Smooth muscle cell (in vitro differentiated cells): ENCODE data around the gene CLEC1A. TPM values are rescaled to one million over a fixed set of nuclear protein-coding genes. Genes with fewer than 3 reads are reported as not detected.

Experiments
- DNase-seq: peaks from one replicate; lab custom pipeline; 2025; ENCODE audit not compliant: unreplicated experiment; lab: John Stamatoyannopoulos, UW
- H2AFZ ChIP-seq: fragments of 200-600 bp; sonication (generic); 2 replicates; pipeline ENCODE4 v1.6.0; 2016; ENCODE audit warnings: antibody characterized with exemption, low read depth, mild to moderate bottlenecking
- H3F3A ChIP-seq: fragments of 200-600 bp; sonication (generic); 2 replicates; pipeline ENCODE4 v1.6.0; 2017; ENCODE audit warnings: antibody characterized with exemption, low read depth
- H3K27ac ChIP-seq: fragments of 200-600 bp; sonication (generic); 2 replicates; pipeline ENCODE4 v1.5.1; 2016; ENCODE audit warnings: low read depth, mild to moderate bottlenecking
- H3K27me3 ChIP-seq: fragments of 200-600 bp; sonication (generic); 2 replicates; pipeline ENCODE4 v1.6.1; 2016; ENCODE audit warnings: low read depth, mild to moderate bottlenecking
- H3K36me3 ChIP-seq: fragments of 200-600 bp; sonication (generic); 2 replicates; pipeline ENCODE4 v1.5.1; 2016; ENCODE audit warnings: low read depth
- H3K4me1 ChIP-seq: fragments of 200-600 bp; sonication (generic); 2 replicates; pipeline ENCODE4 v1.5.1; 2016; ENCODE audit warnings: low read depth
- H3K4me2 ChIP-seq: fragments of 200-600 bp; sonication (generic); 2 replicates; pipeline ENCODE4 v1.6.0; 2016; ENCODE audit warnings: mild to moderate bottlenecking
- H3K4me3 ChIP-seq: fragments of 200-600 bp; sonication (generic); 2 replicates; pipeline ENCODE4 v1.5.1; 2016; ENCODE audit warnings: mild to moderate bottlenecking
- H3K79me2 ChIP-seq: fragments of 200-600 bp; sonication (generic); 2 replicates; pipeline ENCODE4 v1.6.0; 2016; ENCODE audit warnings: low read depth, mild to moderate bottlenecking
- H3K9ac ChIP-seq: fragments of 200-600 bp; sonication (generic); 2 replicates; pipeline ENCODE4 v1.6.0; 2016; ENCODE audit warnings: low read depth
- H3K9me3 ChIP-seq: fragments of 200-600 bp; sonication (generic); replicated peaks from 2 replicates; pipeline ENCODE4 v1.5.1; 2016; ENCODE audit warnings: low read depth
- H4K20me1 ChIP-seq: fragments of 200-600 bp; sonication (generic); 2 replicates; pipeline ENCODE4 v1.6.0; 2016; ENCODE audit warnings: low read depth
- WGBS: methylation state at CpG from one replicate; pipeline ENCODE4 v1.1.7; 2016; ENCODE audit warnings: low lambda C conversion rate; 5-methylcytosine and 5-hydroxymethylcytosine counted together
- polyA plus RNA-seq: library from polyadenylated mRNA; unstranded; fragments of >200 nt; fragmentation: Nextera tagmentation; extraction: Ambion mirVana; gene quantifications from 2 replicates; pipeline ENCODE4 v1.2.1, GENCODE V29; 2016
- total RNA-seq: library from RNA; depleted of rRNA; stranded (reverse); fragments of >200 nt; gene quantifications from 2 replicates; pipeline ENCODE4 v1.2.3, GENCODE V29; 2014
- TF ChIP-seq, protein P1 (sequence below): fragments of 200-600 bp; sonication (generic); IDR thresholded peaks from 2 replicates; pipeline ENCODE4 v1.5.1; 2017; ENCODE audit warnings: borderline replicate concordance, mild to moderate bottlenecking, antibody characterized with exemption; ENCODE audit not compliant: insufficient read depth, poor library complexity, severe bottlenecking

CLEC1A gene
- total and polyA plus RNA-seq, 2 experiments from 2014 or later: not detected

DNA sequence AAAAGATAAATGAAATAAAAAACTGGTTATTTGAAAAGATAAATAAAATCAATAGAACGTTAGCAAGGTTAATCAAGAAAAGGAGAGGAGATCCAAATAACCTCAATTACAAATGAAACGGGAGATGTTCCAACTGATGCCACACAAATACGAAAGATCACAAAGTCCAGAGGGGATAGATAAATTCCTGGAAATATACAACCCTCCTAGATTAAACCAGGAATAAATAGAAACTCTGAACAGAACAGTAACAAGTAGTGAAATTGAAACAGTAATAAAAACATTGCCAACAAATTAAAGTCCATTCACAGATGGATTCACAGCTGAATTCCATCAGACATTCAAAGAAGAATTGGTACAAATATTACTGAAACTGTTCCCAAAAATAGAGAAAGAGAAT lies 12.4 kb downstream of the CLEC1A start:
- H2AFZ ChIP-seq: no peak overlapping the region
- H3K79me2 ChIP-seq: no peaks in the 10 kb centered on the region
- no peaks in the 10 kb centered on the region for H3K36me3 ChIP-seq
- H3K4me2 ChIP-seq: no peak overlapping the region
- no peaks in the 10 kb centered on the region for H3K27me3 ChIP-seq
- no peaks in the 10 kb centered on the region for H3K9me3 ChIP-seq
- no peak for DNase-seq
- H3K4me3 ChIP-seq: no peak overlapping the region
- no peak overlapping the region for H3K9ac ChIP-seq
- H3K27ac ChIP-seq: no peak overlapping the region
- 94% methylated on average over 3 of the region's 3 CpGs for WGBS
- no peaks in the 10 kb centered on the region for H3F3A ChIP-seq
- H3K4me1 ChIP-seq: no peaks in the 10 kb centered on the region
- TF ChIP-seq, protein P1, sequence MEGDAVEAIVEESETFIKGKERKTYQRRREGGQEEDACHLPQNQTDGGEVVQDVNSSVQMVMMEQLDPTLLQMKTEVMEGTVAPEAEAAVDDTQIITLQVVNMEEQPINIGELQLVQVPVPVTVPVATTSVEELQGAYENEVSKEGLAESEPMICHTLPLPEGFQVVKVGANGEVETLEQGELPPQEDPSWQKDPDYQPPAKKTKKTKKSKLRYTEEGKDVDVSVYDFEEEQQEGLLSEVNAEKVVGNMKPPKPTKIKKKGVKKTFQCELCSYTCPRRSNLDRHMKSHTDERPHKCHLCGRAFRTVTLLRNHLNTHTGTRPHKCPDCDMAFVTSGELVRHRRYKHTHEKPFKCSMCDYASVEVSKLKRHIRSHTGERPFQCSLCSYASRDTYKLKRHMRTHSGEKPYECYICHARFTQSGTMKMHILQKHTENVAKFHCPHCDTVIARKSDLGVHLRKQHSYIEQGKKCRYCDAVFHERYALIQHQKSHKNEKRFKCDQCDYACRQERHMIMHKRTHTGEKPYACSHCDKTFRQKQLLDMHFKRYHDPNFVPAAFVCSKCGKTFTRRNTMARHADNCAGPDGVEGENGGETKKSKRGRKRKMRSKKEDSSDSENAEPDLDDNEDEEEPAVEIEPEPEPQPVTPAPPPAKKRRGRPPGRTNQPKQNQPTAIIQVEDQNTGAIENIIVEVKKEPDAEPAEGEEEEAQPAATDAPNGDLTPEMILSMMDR: no peak
- H4K20me1 ChIP-seq: no peaks in the 10 kb centered on the region

DNA sequence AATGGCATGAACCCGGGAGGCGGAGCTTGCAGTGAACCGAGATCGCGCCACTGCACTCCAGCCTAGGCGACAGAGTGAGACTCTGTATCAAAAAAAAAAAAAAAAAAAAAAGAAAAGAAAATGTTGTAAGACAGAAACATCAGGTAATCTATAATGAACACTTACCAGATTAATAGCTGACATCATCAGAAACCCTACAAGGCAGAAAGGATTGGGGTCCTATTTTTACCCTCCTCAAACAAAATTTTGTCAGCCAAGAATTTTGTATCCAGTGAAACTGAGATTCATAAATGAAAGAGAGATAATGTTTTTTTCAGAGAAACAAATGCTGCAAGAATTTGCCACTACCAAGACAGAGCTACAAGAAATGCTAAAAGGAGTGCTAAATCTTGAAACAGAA lies 14.1 kb downstream of the CLEC1A start:
- H3K27ac ChIP-seq: no peak overlapping the region
- TF ChIP-seq, protein P1: no peak
- no peaks in the 10 kb centered on the region for H3K9me3 ChIP-seq
- WGBS: 83% methylated on average over 5 of the region's 6 CpGs
- H3K9ac ChIP-seq: no peak overlapping the region
- no peaks in the 10 kb centered on the region for H4K20me1 ChIP-seq
- H3K27me3 ChIP-seq: no peaks in the 10 kb centered on the region
- H3K4me1 ChIP-seq: no peaks in the 10 kb centered on the region
- DNase-seq: no peak
- no peak overlapping the region for H2AFZ ChIP-seq
- no peak overlapping the region for H3K4me3 ChIP-seq
- H3K4me2 ChIP-seq: no peak overlapping the region
- no peaks in the 10 kb centered on the region for H3K36me3 ChIP-seq
- no peaks in the 10 kb centered on the region for H3F3A ChIP-seq
- no peaks in the 10 kb centered on the region for H3K79me2 ChIP-seq

DNA sequence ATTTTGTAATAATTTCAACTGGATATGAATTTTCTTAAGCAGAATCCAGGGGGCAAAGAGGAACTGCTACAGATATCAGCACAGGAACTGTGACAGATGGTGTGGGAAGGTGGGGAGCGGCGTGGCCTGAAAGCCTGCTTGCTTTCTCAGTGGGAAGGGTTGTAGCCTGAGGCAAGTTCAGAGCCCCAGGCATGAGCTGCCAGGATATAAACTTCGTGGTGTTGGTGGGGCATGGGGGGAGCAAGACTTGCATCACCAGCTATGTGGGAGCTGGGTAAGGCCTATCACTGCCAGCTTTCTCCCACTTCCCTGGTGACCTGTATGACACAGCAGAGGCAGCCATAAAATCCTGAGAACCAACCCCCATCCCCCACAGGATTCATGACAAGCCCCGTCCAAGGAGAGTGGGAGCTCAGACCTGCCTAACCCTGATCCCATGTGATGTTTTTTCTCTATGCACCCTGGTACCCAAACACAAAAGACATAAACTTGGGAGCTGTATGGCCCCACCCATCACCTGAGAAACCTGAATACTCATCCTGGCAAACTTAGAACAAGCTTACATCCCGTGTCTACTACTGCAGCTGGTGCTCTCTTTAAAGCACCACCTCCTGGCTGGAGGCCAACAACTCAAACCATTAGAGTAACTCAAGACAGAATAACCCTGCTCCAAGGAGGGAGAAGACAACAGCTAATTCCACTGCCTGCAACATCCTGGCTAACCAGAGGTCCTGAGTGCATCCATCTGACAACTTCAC lies 16.5 kb downstream of the CLEC1A start:
- Histone ChIP-seq H3K9ac (no peak overlapping the region), H3K27ac (no peak overlapping the region), H4K20me1 (no peaks in the 10 kb centered on the region), H3K27me3 (no peaks in the 10 kb centered on the region), H3K4me3 (no peak overlapping the region), H3F3A (no peaks in the 10 kb centered on the region), H3K4me1 (no peaks in the 10 kb centered on the region), H3K36me3 (no peaks in the 10 kb centered on the region), H3K9me3 (no peaks in the 10 kb centered on the region), H3K79me2 (no peaks in the 10 kb centered on the region), H3K4me2 (no peak overlapping the region), H2AFZ (no peak overlapping the region)
- DNase-seq: no peak
- TF ChIP-seq, protein P1: no peak
- 81% methylated on average over 5 of the region's 5 CpGs for WGBS

DNA sequence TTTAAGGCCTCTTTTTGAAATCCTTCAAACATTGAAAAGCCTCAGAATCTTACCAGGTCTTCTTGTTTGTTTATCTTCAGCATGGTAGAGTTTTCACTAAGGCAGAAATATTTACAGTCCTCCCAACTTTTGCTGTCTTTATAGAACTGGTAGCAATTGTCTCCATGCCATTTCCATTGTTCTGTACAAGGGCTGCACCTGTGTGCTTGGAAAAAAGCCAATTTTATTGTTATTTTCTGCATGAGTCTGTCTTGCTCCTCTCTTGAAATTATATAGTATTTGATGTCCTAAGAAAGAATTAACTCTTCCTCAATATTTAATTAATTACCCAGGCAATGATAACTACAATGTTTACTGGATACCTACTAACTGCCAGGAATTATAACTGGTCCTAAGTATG lies 23.3 kb downstream of the CLEC1A start:
- Histone ChIP-seq H3K4me1 (no peaks in the 10 kb centered on the region), H3K9ac (no peak overlapping the region), H3K36me3 (no peaks in the 10 kb centered on the region), H3F3A (no peaks in the 10 kb centered on the region), H3K4me3 (no peak overlapping the region), H3K4me2 (no peak overlapping the region), H3K27ac (no peak overlapping the region), H4K20me1 (no peaks in the 10 kb centered on the region), H2AFZ (no peak overlapping the region), H3K27me3 (no peaks in the 10 kb centered on the region), H3K9me3 (no peaks in the 10 kb centered on the region), H3K79me2 (no peaks in the 10 kb centered on the region)
- TF ChIP-seq, protein P1: no peak
- no peak for DNase-seq
